ENCODE results near the gene IRF5.

DNA sequence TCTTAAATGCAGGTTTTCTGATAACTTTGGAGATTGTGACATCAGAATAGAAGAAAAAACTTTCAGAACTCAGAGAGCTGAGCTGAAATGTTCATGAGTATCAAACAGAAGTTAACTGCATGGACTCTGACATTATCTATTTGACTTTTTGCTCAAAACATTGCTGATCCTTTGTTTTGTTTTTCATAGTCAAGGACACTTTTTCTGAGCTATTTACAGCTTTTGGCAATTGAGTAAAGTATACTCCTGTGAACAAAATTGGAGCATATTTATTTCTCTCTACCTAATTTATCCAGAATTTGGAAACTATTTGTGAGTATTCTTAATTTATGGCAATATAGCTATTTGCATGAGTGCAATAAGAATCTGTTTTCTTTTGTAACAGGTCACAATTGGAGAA is 38.3 kb upstream of the IRF5 start:
- TF ChIP-seq, protein P1, sequence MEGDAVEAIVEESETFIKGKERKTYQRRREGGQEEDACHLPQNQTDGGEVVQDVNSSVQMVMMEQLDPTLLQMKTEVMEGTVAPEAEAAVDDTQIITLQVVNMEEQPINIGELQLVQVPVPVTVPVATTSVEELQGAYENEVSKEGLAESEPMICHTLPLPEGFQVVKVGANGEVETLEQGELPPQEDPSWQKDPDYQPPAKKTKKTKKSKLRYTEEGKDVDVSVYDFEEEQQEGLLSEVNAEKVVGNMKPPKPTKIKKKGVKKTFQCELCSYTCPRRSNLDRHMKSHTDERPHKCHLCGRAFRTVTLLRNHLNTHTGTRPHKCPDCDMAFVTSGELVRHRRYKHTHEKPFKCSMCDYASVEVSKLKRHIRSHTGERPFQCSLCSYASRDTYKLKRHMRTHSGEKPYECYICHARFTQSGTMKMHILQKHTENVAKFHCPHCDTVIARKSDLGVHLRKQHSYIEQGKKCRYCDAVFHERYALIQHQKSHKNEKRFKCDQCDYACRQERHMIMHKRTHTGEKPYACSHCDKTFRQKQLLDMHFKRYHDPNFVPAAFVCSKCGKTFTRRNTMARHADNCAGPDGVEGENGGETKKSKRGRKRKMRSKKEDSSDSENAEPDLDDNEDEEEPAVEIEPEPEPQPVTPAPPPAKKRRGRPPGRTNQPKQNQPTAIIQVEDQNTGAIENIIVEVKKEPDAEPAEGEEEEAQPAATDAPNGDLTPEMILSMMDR (IDR thresholded peaks at IDR 0.05) = no peak
- TF ChIP-seq POLR2A (IDR thresholded peaks at IDR 0.05) = no peak
